HEK293T (cell line): ENCODE data around the gene SRPX2.

ENCODE experiments used
- CTCF ChIA-PET: fragments of 350-600 bp; formaldehyde crosslinking; extraction: SDS; loops from one replicate; lab custom pipeline; 2021; ENCODE audit warnings: antibody characterized with exemption, inconsistent platforms; lab: Yijun Ruan, JAX
- POLR2A ChIA-PET: fragments of 350-600 bp; formaldehyde crosslinking; extraction: SDS; loops from one replicate; lab custom pipeline; 2020; ENCODE audit warnings: antibody characterized with exemption, inconsistent platforms; lab: Yijun Ruan, JAX
- DNase-seq: peaks from one replicate; pipeline ENCODE4 v3.0.0; 2012; ENCODE audit warnings: mixed read lengths; ENCODE audit errors: extremely low spot score
- ARNT ChIP-seq: fragments of 450-650 bp; IDR thresholded peaks from 2 replicates; pipeline ENCODE4 v1.6.1; 2017; ENCODE audit warnings: mild to moderate bottlenecking
- BHLHE40 ChIP-seq: fragments of 450-650 bp; IDR thresholded peaks from 2 replicates; pipeline ENCODE4 v1.6.1; 2016; ENCODE audit warnings: mild to moderate bottlenecking, moderate library complexity, borderline replicate concordance
- CTBP1 ChIP-seq: fragments of 450-650 bp; IDR thresholded peaks from 2 replicates; pipeline ENCODE4 v1.6.1; 2016; ENCODE audit warnings: borderline replicate concordance
- ELF4 ChIP-seq: fragments of 450-650 bp; IDR thresholded peaks from 2 replicates; pipeline ENCODE4 v1.6.1; 2017; ENCODE audit warnings: antibody characterized with exemption
- FOXA1 ChIP-seq: fragments of 450-650 bp; IDR thresholded peaks from 2 replicates; pipeline ENCODE4 v1.6.1; 2016; ENCODE audit warnings: mild to moderate bottlenecking
- FOXK2 ChIP-seq: fragments of 450-650 bp; IDR thresholded peaks from 2 replicates; pipeline ENCODE4 v1.6.1; 2016; ENCODE audit warnings: mild to moderate bottlenecking
- FOXM1 ChIP-seq: fragments of 450-650 bp; IDR thresholded peaks from 2 replicates; pipeline ENCODE4 v1.6.1; 2017; ENCODE audit warnings: mild to moderate bottlenecking, borderline replicate concordance
- HDGF ChIP-seq: fragments of 450-650 bp; IDR thresholded peaks from 2 replicates; pipeline ENCODE4 v1.6.1; 2017; ENCODE audit warnings: antibody characterized with exemption, borderline replicate concordance
- L3MBTL2 ChIP-seq: fragments of 450-650 bp; conservative IDR thresholded peaks from 2 replicates; pipeline ENCODE4 v1.6.1; 2016; ENCODE audit warnings: mild to moderate bottlenecking
- LEF1 ChIP-seq: fragments of 450-650 bp; IDR thresholded peaks from 2 replicates; pipeline ENCODE4 v1.6.1; 2017; ENCODE audit warnings: mild to moderate bottlenecking, borderline replicate concordance
- NFRKB ChIP-seq: fragments of 450-650 bp; IDR thresholded peaks from 2 replicates; pipeline ENCODE4 v1.6.1; 2016; ENCODE audit warnings: mild to moderate bottlenecking, moderate library complexity
- PKNOX1 ChIP-seq: fragments of 450-650 bp; IDR thresholded peaks from 2 replicates; pipeline ENCODE4 v1.6.1; 2016
- SP1 ChIP-seq: fragments of 450-650 bp; IDR thresholded peaks from 2 replicates; pipeline ENCODE4 v1.6.1; 2017
- SUZ12 ChIP-seq: fragments of 450-650 bp; IDR thresholded peaks from 2 replicates; pipeline ENCODE4 v1.6.1; 2016; ENCODE audit warnings: mild to moderate bottlenecking
- TARDBP ChIP-seq: fragments of 450-650 bp; IDR thresholded peaks from 2 replicates; pipeline ENCODE4 v1.6.1; 2016
- ZNF384 ChIP-seq: fragments of 450-650 bp; IDR thresholded peaks from 2 replicates; pipeline ENCODE4 v1.6.1; 2016

The SRPX2 gene

DNA sequence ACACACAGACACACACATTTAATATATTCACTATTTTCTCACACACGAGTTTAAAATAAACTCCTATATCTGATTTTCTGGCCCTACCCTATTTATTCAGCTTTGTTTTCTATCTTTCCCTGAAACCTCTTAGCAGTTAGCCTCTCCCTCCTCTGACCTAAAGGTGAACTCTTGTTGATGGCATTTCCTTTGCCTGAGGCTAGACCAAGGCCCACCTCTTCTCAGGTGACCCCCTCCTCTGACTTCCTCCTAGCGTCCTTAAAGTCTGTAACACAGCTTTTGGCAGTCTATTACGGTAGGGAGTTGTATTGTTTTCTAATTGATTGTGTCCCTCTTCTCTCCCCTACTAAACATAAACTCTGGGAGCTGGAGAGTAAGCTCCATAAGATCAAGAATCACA is 1.7 kb upstream of the SRPX2 start:
- ChIA-PET POLR2A (no interaction called here), CTCF (no interaction called here)
- TF ChIP-seq ELF4 (no peak), ARNT (no peak), NFRKB (no peak), TARDBP (no peak), SP1 (no peak), LEF1 (no peak), FOXK2 (no peak), CTBP1 (no peak), FOXM1 (no peak), ZNF384 (no peak), SUZ12 (no peak), L3MBTL2 (no peak), BHLHE40 (no peak), PKNOX1 (no peak), HDGF (no peak), FOXA1 (no peak)
- no peak for DNase-seq

GRCh38 chrX:100643212-100643611 is 787 bp upstream of the SRPX2 start:
- ChIA-PET POLR2A (no interaction called here), CTCF (interaction anchor here (0.9 to 2.0 kb wide), 2 partner anchors 10 to 11 kb away, joined by 3 to 7 read pairs; no protein-coding TSS in a partner anchor)
- TF ChIP-seq LEF1 (no peak), CTBP1 (no peak), NFRKB (no peak), FOXM1 (no peak), SUZ12 (no peak), SP1 (no peak), FOXK2 (no peak), BHLHE40 (no peak), TARDBP (no peak), ELF4 (no peak), ZNF384 (no peak), PKNOX1 (no peak), HDGF (no peak)
- DNase-seq = no peak

GRCh38 chrX:100645106-100645505 is 1.1 kb downstream of the SRPX2 start:
- ChIA-PET CTCF (interaction anchor here (0.6 to 1.9 kb wide), 4 partner anchors 8 to 1516 kb away, joined by 3 to 14 read pairs (median 4); partner anchors contain the start of gene TSPAN6), POLR2A (no interaction called here)
- DNase-seq = no peak
- TF ChIP-seq SP1 = no peak
- no peak for TF ChIP-seq SUZ12
- no peak for TF ChIP-seq TARDBP
- no peak for TF ChIP-seq HDGF
- TF ChIP-seq ARNT = no peak
- TF ChIP-seq LEF1 = no peak
- TF ChIP-seq FOXA1 = no peak
- TF ChIP-seq PKNOX1 = no peak
- no peak for TF ChIP-seq L3MBTL2
- no peak for TF ChIP-seq BHLHE40

DNA sequence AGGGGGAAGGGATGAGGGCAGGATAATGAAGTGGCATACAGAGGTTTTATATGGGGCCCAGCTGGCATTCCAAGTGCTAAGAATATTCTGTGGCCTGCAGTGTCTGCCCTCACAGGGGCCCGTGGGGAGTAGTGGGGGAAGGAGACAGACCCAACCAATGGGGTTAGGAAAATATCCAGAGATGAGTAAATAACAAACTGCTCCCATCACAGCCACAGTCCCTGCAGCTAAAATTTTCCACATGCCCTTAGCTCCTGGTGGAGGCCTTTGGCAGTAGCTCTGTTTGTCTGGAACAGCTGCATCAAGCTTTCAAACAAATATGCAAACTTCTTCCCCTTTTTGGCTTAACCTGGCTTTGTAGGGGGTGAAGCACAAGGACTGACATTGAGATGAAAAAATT is 3.1 kb downstream of the SRPX2 start:
- ChIA-PET CTCF (no interaction called here), POLR2A (interaction anchor here (1.3 kb wide), 1 partner anchor 9 kb away, joined by 3 read pairs; no protein-coding TSS in a partner anchor)
- no peak for DNase-seq
- TF ChIP-seq CTBP1 (no peak), LEF1 (no peak), SP1 (no peak), TARDBP (no peak), FOXA1 (no peak), L3MBTL2 (no peak), FOXK2 (no peak), ARNT (no peak), PKNOX1 (no peak), FOXM1 (no peak)

DNA sequence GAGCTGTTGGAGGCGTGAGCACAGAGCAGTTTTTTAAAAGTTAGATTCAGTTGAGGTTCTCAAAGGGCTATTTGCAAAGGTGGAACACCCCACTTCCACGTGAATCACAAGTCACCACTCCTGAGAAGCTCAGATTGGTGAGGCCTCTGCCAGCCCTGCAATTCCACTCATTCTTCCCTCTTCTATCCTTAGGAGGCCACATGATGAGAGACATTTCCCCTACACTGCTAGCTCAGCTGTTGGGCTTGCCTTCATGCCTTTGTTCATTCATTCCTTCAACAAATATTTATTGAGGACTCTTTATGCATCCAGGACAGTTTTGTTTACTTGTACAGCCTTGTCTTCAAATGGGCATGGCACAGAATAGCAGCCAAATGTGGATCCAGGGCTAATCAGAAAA is 3.7 kb downstream of the SRPX2 start:
- DNase-seq = no peak
- TF ChIP-seq ZNF384 (no peak), TARDBP (no peak), NFRKB (no peak), FOXK2 (no peak), ARNT (no peak)
- CTCF ChIA-PET = no interaction called here
- POLR2A ChIA-PET = interaction anchor here (1.3 kb wide), 1 partner anchor 10 kb away, joined by 3 read pairs; no protein-coding TSS in a partner anchor
